Activated CD4-positive, alpha-beta T cell treated with anti-CD3 and anti-CD28 coated beads for 36 hours (primary cell): ENCODE data around the gene KLHL1. TPM values are rescaled to one million over a fixed set of nuclear protein-coding genes. Genes with fewer than 3 reads are reported as not detected.

Source experiments
- ATAC-seq: fragments of 200-7000 bp; cut with Tn5 transposase; one replicate; pipeline ENCODE4 v1.10.0; 2021; ENCODE audit warnings: mild to moderate bottlenecking, moderate library complexity
- CTCF ChIA-PET: fragments of 350-600 bp; sonication (Branson Sonifier 250); formaldehyde crosslinking; loops from one replicate; lab custom pipeline; 2021; ENCODE audit warnings: antibody characterized with exemption; lab: Charles Lee
- POLR2A ChIA-PET: fragments of 350-600 bp; sonication (Branson Sonifier 250); formaldehyde crosslinking; loops from one replicate; lab custom pipeline; 2021; ENCODE audit warnings: antibody characterized with exemption, inconsistent platforms; lab: Charles Lee
- DNase-seq: peaks from one replicate; pipeline ENCODE4 v3.0.0-alpha.2; 2020
- H3K27ac Mint-ChIP-seq: one replicate; pipeline ENCODE4 v1.8.0; 2021; ENCODE audit warnings: mixed read lengths
- H3K27me3 Mint-ChIP-seq: one replicate; pipeline ENCODE4 v1.8.0; 2021; ENCODE audit warnings: mixed read lengths
- H3K36me3 Mint-ChIP-seq: one replicate; pipeline ENCODE4 v1.8.0; 2021; ENCODE audit warnings: low read depth, mixed read lengths
- H3K4me1 Mint-ChIP-seq: one replicate; pipeline ENCODE4 v1.8.0; 2021; ENCODE audit warnings: mixed read lengths
- H3K4me3 Mint-ChIP-seq: one replicate; pipeline ENCODE4 v1.8.0; 2021; ENCODE audit warnings: mild to moderate bottlenecking, moderate library complexity, mixed read lengths
- H3K9me3 Mint-ChIP-seq: one replicate; pipeline ENCODE4 v1.8.0; 2021; ENCODE audit warnings: low read depth, mixed read lengths
- intact Hi-C, 2 experiments: fragments of 100-400 bp; cut with DNase I in 1 of 2; cut with micrococcal nuclease in 1 of 2; formaldehyde crosslinking; loops; one replicate each; pipeline versions ENCODE4 v1.14.2 to v1.15.1; 2022 to 2024; cut with DNase I, micrococcal nuclease
- total RNA-seq, 2 experiments: library from RNA; stranded (reverse); gene quantifications; one replicate each; pipeline ENCODE4 v1.2.3, GENCODE V29; 2021

Gene KLHL1
- total RNA-seq, 2 experiments from 2014 or later, result not detected

DNA sequence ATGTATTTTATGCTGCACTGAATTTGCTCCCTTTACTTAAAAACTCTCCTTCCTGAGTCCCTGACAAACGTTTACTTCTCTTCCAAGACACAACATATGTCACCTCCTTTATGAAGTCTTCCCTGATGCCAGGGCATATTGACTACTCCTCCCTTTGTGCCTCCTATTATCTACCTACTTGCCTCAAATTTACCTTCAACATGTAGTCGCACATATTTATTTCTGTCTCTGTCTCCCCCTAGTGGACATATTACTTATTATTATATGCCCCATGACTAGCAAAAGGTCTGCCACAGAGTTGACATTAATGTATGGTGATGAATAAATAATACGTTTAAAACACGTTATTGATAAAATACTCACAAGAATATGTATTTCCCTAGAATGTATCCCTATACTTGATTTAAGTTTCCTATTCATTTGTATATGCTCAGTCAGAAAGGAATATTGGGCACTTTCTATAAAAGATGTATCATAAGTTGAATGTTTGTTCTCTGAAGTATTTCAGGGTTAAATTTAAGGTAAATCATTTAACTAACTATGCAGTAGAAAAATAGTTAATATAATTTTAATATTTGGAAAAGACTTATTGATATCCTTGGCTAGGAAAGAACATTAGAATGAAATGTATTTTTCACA is 250.9 kb downstream of the KLHL1 start:
- Mint-ChIP-seq H3K36me3 (no peaks in the 10 kb centered on the region), H3K4me1 (no peaks in the 10 kb centered on the region), H3K4me3 (no peak overlapping the region), H3K27ac (no peak overlapping the region), H3K9me3 (no peaks in the 10 kb centered on the region), H3K27me3 (no peaks in the 10 kb centered on the region)
- ATAC-seq (no peak), DNase-seq (no peak)
- ChIA-PET POLR2A (no interaction called here), CTCF (no interaction called here)
- intact Hi-C loops, result loop anchor here (1.0 to 10.0 kb wide), 4 partner anchors 293 to 710 kb away; no protein-coding TSS in a partner anchor

DNA sequence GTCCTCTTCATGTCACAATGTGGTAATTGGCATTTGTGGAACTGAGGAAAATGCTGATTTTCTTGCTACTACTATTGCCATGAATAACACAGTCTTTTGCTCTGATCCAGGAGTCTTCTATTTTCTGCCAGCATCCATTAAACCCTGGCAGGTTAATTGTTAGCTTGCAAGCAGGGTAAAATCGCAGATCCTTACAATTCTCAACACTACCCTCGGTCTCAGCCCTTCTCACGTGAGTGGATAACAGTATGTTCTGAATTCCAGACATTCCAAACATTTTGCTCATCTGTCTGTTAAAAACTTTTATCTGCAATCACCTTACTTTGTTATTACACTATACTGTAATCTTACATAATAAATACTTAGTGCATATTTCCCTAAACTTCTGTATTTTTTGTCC is 251.9 kb downstream of the KLHL1 start:
- Mint-ChIP-seq H3K9me3 (no peaks in the 10 kb centered on the region), H3K4me3 (no peak overlapping the region), H3K4me1 (no peaks in the 10 kb centered on the region), H3K27me3 (no peaks in the 10 kb centered on the region), H3K36me3 (no peaks in the 10 kb centered on the region), H3K27ac (no peak overlapping the region)
- ChIA-PET CTCF (no interaction called here), POLR2A (no interaction called here)
- intact Hi-C loops, result loop anchor here (2.0 to 10.0 kb wide), 3 partner anchors 292 to 711 kb away; no protein-coding TSS in a partner anchor
- no peak for ATAC-seq
- no peak for DNase-seq

DNA sequence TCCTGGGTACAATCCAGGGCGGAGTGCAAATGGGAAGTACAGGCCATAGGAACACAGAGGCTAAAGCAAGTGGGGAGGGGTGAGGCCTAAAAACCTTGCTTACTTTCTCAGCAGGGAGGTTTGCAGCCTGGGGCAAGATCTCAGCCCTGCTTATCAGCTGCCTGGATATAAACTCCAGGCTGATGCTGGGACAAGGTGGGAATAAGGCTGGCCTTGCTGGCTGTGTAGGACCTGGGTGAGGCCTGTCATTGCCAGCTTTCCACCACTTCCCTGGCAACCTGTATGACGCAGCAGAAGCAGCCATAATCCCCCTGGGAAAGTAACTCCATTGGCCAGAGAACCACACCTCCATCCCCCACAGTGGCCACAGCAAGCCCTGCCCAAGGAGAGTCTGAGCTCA is 279.7 kb downstream of the KLHL1 start:
- H3K27ac Mint-ChIP-seq, result no peak overlapping the region
- no peaks in the 10 kb centered on the region for H3K36me3 Mint-ChIP-seq
- H3K27me3 Mint-ChIP-seq, result no peaks in the 10 kb centered on the region
- no peak overlapping the region for H3K4me3 Mint-ChIP-seq
- DNase-seq (no peak), ATAC-seq (no peak)
- peaks cover 4% of the 10 kb centered on the region for H3K9me3 Mint-ChIP-seq
- POLR2A ChIA-PET, result no interaction called here
- H3K4me1 Mint-ChIP-seq, result no peaks in the 10 kb centered on the region
- intact Hi-C loops, result no loop called here
- CTCF ChIA-PET, result no interaction called here

GRCh38 chr13:69820180-69820579 is 288.1 kb downstream of the KLHL1 start:
- peaks cover 7% of the 10 kb centered on the region for H3K9me3 Mint-ChIP-seq
- intact Hi-C loops, result no loop called here
- CTCF ChIA-PET, result no interaction called here
- H3K4me3 Mint-ChIP-seq, result no peak overlapping the region
- ATAC-seq, result no peak
- no peaks in the 10 kb centered on the region for H3K4me1 Mint-ChIP-seq
- no peak for DNase-seq
- no peaks in the 10 kb centered on the region for H3K27me3 Mint-ChIP-seq
- POLR2A ChIA-PET, result no interaction called here
- no peak overlapping the region for H3K27ac Mint-ChIP-seq
- no peaks in the 10 kb centered on the region for H3K36me3 Mint-ChIP-seq

GRCh38 chr13:69817333-69817869 is 290.9 kb downstream of the KLHL1 start:
- DNase-seq, result no peak
- no peaks in the 10 kb centered on the region for H3K36me3 Mint-ChIP-seq
- H3K4me3 Mint-ChIP-seq, result no peak overlapping the region
- no peak for ATAC-seq
- H3K27me3 Mint-ChIP-seq, result no peaks in the 10 kb centered on the region
- CTCF ChIA-PET, result no interaction called here
- no peak overlapping the region for H3K27ac Mint-ChIP-seq
- H3K9me3 Mint-ChIP-seq, result peaks cover 13% of the 10 kb centered on the region
- POLR2A ChIA-PET, result no interaction called here
- intact Hi-C loops, result no loop called here
- no peaks in the 10 kb centered on the region for H3K4me1 Mint-ChIP-seq

DNA sequence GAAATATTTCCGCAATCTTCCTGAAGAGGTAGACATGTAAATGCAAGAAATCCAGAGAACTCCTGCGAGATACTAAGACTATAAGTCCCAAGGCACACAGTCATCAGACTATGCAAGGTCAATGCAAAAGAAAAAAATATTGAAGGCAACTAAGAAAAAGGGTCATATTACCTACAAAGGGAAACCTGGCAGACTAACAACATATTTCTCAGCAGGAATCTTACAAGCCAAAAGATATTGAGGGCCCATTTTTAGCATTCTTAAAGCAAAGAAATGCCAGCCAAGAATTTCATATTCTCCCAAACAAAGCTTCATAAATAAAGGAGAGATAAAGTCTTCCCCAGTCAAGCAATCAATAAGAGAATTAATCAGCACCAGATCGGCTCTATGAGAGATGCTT is 299.1 kb downstream of the KLHL1 start:
- no peak for ATAC-seq
- Mint-ChIP-seq H3K4me3 (no peak overlapping the region), H3K27me3 (no peaks in the 10 kb centered on the region), H3K36me3 (no peaks in the 10 kb centered on the region), H3K4me1 (no peaks in the 10 kb centered on the region), H3K27ac (no peak overlapping the region), H3K9me3 (peaks cover 9% of the 10 kb centered on the region)
- intact Hi-C loops, result no loop called here
- POLR2A ChIA-PET, result no interaction called here
- no peak for DNase-seq
- CTCF ChIA-PET, result no interaction called here

GRCh38 chr13:69796256-69796655 is 312.0 kb downstream of the KLHL1 start:
- POLR2A ChIA-PET, result no interaction called here
- no peak for DNase-seq
- CTCF ChIA-PET, result no interaction called here
- no peaks in the 10 kb centered on the region for H3K36me3 Mint-ChIP-seq
- H3K27ac Mint-ChIP-seq, result no peak overlapping the region
- no peak overlapping the region for H3K4me3 Mint-ChIP-seq
- intact Hi-C loops, result no loop called here
- no peaks in the 10 kb centered on the region for H3K4me1 Mint-ChIP-seq
- ATAC-seq, result no peak
- no peaks in the 10 kb centered on the region for H3K27me3 Mint-ChIP-seq
- H3K9me3 Mint-ChIP-seq, result peaks cover 6% of the 10 kb centered on the region

- H3K27me3 Mint-ChIP-seq, result no peaks in the 10 kb centered on the region
- H3K36me3 Mint-ChIP-seq, result no peaks in the 10 kb centered on the region
- ATAC-seq (no peak), DNase-seq (no peak)
- no peak overlapping the region for H3K27ac Mint-ChIP-seq
- no peaks in the 10 kb centered on the region for H3K4me1 Mint-ChIP-seq
- CTCF ChIA-PET, result no interaction called here
- peaks cover 6% of the 10 kb centered on the region for H3K9me3 Mint-ChIP-seq
- no peak overlapping the region for H3K4me3 Mint-ChIP-seq
- intact Hi-C loops, result no loop called here
- POLR2A ChIA-PET, result no interaction called here
Measured at GRCh38 chr13:69793783-69794453, 314.3 kb downstream of the KLHL1 start.

DNA sequence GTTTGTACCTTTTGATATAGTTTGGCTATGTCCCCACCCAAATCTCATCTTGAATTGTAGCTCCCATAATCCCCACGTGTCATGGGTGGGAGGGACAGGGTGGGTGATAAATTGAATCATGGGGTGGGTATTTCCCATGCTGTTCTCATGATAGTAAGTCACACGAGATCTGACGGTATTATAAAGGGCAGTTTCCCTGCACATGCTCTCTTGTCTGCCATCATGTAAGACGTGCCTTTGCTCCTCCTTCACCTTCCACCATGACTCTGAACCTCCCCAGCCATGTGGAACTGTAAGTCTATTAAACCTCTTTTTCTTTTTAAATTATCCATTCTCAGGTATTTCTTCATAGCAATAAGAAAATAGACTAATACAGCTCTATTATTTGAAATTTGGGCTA is 331.3 kb downstream of the KLHL1 start:
- Mint-ChIP-seq H3K9me3 (peaks cover 3% of the 10 kb centered on the region), H3K27me3 (no peaks in the 10 kb centered on the region), H3K36me3 (no peaks in the 10 kb centered on the region), H3K27ac (no peak overlapping the region), H3K4me3 (no peak overlapping the region), H3K4me1 (no peaks in the 10 kb centered on the region)
- no peak for ATAC-seq
- intact Hi-C loops, result no loop called here
- ChIA-PET CTCF (no interaction called here), POLR2A (no interaction called here)
- no peak for DNase-seq

GRCh38 chr13:69769608-69770007 is 338.6 kb downstream of the KLHL1 start:
- H3K9me3 Mint-ChIP-seq, result peaks cover 3% of the 10 kb centered on the region
- ATAC-seq (no peak), DNase-seq (no peak)
- H3K27ac Mint-ChIP-seq, result no peak overlapping the region
- intact Hi-C loops, result no loop called here
- no peaks in the 10 kb centered on the region for H3K36me3 Mint-ChIP-seq
- H3K27me3 Mint-ChIP-seq, result no peaks in the 10 kb centered on the region
- H3K4me1 Mint-ChIP-seq, result no peaks in the 10 kb centered on the region
- ChIA-PET POLR2A (no interaction called here), CTCF (interaction anchor here (1.2 kb wide), 1 partner anchor 55 kb away, joined by 3 read pairs; no protein-coding TSS in a partner anchor)
- H3K4me3 Mint-ChIP-seq, result no peak overlapping the region

DNA sequence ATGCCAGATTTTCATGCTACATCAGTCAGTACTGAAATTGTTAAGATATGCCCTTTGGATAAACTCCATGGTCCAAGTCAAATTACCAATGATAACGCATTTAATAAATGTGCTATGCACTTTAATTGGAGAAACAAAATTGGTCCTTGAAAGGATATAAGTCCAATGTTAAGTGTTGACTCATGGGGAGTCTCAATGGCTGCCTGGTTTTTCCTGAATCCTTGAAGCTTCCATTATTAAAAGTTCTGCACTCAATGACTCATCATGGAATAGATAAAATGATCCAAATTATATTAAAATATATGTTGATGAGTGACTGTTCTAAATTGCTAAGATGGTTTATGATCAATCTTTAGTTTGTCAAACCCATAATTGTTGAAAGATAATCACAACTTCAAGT is 346.7 kb downstream of the KLHL1 start:
- ATAC-seq (no peak), DNase-seq (no peak)
- intact Hi-C loops, result no loop called here
- Mint-ChIP-seq H3K36me3 (no peaks in the 10 kb centered on the region), H3K9me3 (no peaks in the 10 kb centered on the region), H3K4me1 (no peaks in the 10 kb centered on the region), H3K4me3 (no peak overlapping the region), H3K27ac (no peak overlapping the region), H3K27me3 (no peaks in the 10 kb centered on the region)
- ChIA-PET CTCF (no interaction called here), POLR2A (no interaction called here)

- no peak overlapping the region for H3K4me3 Mint-ChIP-seq
- CTCF ChIA-PET, result no interaction called here
Measured at GRCh38 chr13:69755101-69755500, 353.2 kb downstream of the KLHL1 start.

More at GRCh38 chr13:69755101-69755500, 353.2 kb downstream of the KLHL1 start:
- DNase-seq, result no peak
- Mint-ChIP-seq H3K27ac (no peak overlapping the region), H3K36me3 (no peaks in the 10 kb centered on the region), H3K4me1 (no peaks in the 10 kb centered on the region), H3K27me3 (no peaks in the 10 kb centered on the region), H3K9me3 (peaks cover 11% of the 10 kb centered on the region)
- intact Hi-C loops, result no loop called here
- POLR2A ChIA-PET, result no interaction called here
- no peak for ATAC-seq
